Duodenal mucosa (tissue), 2 donors: ENCODE measurements around the gene PAMR1.

Source experiments
- H3K27ac ChIP-seq: one replicate; pipeline ENCODE4 v1.7.0; 2013; ENCODE audit warnings: low read depth, low read length
- H3K27me3 ChIP-seq, 2 donors: one replicate each; pipeline ENCODE4 v1.7.0; 2013; ENCODE audit warnings: low read length in 2 of 2, control low read depth in 1 of 2; ENCODE audit not compliant: insufficient read depth in 2 of 2, control insufficient read depth in 1 of 2
- H3K36me3 ChIP-seq, 2 donors: one replicate each; pipeline ENCODE4 v1.7.0; 2013; ENCODE audit warnings: low read length in 2 of 2, control low read depth in 1 of 2; ENCODE audit not compliant: insufficient read depth in 2 of 2, control insufficient read depth in 1 of 2
- H3K4me1 ChIP-seq, 2 donors: one replicate each; pipeline ENCODE4 v1.7.0; 2013; ENCODE audit warnings: low read length in 2 of 2, control low read depth in 1 of 2; ENCODE audit not compliant: insufficient read depth in 2 of 2, control insufficient read depth in 1 of 2
- H3K4me3 ChIP-seq, 2 donors: one replicate each; pipeline ENCODE4 v1.7.0; 2013; ENCODE audit warnings: low read length in 2 of 2, low read depth in 1 of 2
- H3K9ac ChIP-seq, 2 donors: one replicate each; pipeline ENCODE4 v1.7.0; 2013; ENCODE audit warnings: low read length in 2 of 2, low read depth in 1 of 2
- H3K9me3 ChIP-seq, 2 donors: one replicate each; pipeline ENCODE4 v1.7.0; 2013; ENCODE audit warnings: low read length in 2 of 2, control low read depth in 1 of 2; ENCODE audit not compliant: control insufficient read depth in 1 of 2

PAMR1 gene

DNA sequence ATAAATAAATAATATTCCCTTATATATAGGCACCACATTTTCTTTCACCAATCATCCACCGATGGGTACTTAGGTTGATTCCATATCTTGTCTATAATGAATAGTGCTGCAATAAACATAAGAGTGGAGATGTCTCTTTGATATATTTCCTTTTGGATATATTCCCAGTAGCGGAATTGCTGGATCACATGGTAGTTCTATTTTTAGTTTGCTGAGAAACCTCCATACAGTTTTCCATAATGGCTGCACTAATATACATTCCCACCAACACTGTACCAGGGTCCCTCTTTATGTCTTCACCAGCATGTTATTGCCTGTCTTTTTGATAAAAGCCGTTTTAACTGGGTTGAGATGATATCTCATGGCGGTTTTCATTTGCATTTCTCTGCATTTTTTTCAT lies 23.6 kb downstream of the PAMR1 start:
- H3K9ac ChIP-seq = no peak overlapping the region
- no peaks in the 10 kb centered on the region for H3K9me3 ChIP-seq

DNA sequence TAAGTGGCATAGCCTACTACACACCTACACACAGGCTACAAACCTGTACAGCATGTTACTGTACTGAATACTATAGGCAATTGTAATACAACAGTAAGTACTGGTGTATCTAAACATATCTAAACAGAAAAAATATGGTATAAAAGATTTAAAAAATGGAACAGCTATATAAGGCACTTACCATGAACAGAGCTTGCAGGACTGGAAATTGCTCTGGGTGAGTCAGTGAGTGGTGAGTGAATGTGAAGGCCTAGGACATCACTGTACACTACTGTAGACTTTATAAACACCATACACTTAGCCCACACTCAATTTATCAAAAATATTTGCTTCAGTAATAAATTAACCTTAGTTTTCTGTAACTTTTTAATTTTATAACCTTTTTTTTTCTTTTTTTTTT lies 24.7 kb downstream of the PAMR1 start:
- no peaks in the 10 kb centered on the region for H3K27me3 ChIP-seq
- H3K4me1 ChIP-seq = no peaks in the 10 kb centered on the region
- no peak overlapping the region for H3K4me3 ChIP-seq
- H3K9me3 ChIP-seq = no peaks in the 10 kb centered on the region
- H3K27ac ChIP-seq = no peak overlapping the region
- H3K36me3 ChIP-seq = no peaks in the 10 kb centered on the region
- H3K9ac ChIP-seq = no peak overlapping the region

More for the DNA sequence above, 23.6 kb downstream of the PAMR1 start:
- Histone ChIP-seq H3K36me3 (no peaks in the 10 kb centered on the region), H3K4me1 (no peaks in the 10 kb centered on the region), H3K4me3 (no peak overlapping the region), H3K27me3 (no peaks in the 10 kb centered on the region), H3K27ac (no peak overlapping the region)

DNA sequence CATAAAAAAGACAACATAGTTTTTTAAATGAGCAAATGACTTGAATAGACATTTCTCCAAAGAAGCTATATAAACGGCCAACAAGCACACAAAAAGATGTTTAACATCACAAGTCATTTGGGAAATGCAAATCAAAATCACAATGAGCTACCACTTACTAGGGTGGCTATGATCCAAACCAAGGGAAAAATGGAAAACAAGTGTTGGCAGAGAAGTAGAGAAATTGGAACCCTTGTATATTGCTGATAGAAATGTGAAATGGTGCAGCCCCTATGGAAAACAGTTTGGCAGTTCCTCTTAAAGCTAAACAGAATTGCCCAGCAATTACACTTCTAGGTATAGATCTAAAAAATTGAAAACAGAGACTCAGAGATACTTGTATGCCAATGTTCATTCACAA lies 29.0 kb downstream of the PAMR1 start:
- H3K36me3 ChIP-seq = no peaks in the 10 kb centered on the region
- no peaks in the 10 kb centered on the region for H3K4me1 ChIP-seq
- no peaks in the 10 kb centered on the region for H3K27me3 ChIP-seq
- H3K9me3 ChIP-seq = no peaks in the 10 kb centered on the region
- H3K9ac ChIP-seq = no peak overlapping the region
- H3K27ac ChIP-seq = no peak overlapping the region
- no peak overlapping the region for H3K4me3 ChIP-seq

DNA sequence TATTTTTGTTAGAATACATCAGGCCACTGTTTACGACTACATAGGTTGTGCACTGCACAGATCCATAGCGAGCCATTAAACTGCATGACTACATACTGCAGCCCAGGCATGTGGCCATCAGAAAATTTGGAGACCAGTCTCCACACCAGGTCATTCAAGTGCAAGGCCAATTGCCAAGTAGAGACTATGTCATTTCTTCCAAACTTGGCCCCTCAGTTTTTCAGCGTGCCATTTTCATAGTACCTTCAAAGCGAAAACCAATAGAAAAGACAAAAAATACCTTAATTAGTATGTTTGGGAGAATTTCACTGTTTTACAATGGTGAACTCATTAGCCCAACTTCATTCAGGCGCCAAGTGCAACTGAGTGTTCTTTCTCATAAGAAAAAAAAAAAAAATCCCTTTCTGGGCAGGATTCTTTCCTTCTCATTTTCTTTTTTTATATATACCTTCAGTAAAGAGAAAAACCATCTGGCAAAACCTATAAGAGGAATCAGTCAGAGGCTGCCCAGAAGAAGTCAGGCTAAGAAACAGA lies 30.4 kb downstream of the PAMR1 start:
- Histone ChIP-seq H3K27me3 (no peaks in the 10 kb centered on the region), H3K4me3 (no peak overlapping the region), H3K9me3 (no peaks in the 10 kb centered on the region), H3K27ac (no peak overlapping the region), H3K4me1 (no peaks in the 10 kb centered on the region), H3K36me3 (no peaks in the 10 kb centered on the region), H3K9ac (no peak overlapping the region)

DNA sequence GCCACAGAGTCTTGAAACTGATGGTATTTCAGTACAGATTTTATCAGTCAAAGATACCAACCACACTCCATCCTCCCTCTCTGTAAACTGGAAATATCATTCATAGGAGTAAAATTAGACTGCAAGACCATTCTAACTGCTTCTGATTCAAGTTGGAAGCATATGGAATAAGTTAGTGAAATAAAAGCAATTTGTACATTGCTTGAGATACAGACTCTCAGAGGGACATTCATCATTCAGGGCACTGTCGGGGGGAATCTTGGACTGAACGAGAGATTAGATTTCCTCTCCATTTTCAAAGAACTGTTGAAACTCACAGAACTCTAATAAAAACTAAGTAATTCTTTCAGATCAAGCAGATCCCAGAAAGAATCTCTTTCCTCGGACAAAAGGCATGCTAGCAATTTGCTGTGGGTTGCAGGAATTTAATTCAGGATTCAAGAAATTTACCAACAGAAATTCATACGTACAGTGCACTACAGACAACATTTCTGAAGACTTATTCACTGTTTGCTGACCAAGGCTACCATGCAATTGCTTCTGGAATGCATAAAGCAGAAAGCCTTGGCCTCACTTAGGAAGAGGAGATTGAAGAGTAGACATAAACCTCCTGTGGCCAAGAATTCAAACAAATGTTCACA lies 34.1 kb downstream of the PAMR1 start:
- Histone ChIP-seq H3K36me3 (no peaks in the 10 kb centered on the region), H3K9me3 (no peaks in the 10 kb centered on the region), H3K9ac (no peak overlapping the region), H3K4me3 (no peak overlapping the region), H3K4me1 (no peaks in the 10 kb centered on the region), H3K27ac (no peak overlapping the region), H3K27me3 (peaks cover 0 to 7% of the 10 kb centered on the region in 2 donors)

DNA sequence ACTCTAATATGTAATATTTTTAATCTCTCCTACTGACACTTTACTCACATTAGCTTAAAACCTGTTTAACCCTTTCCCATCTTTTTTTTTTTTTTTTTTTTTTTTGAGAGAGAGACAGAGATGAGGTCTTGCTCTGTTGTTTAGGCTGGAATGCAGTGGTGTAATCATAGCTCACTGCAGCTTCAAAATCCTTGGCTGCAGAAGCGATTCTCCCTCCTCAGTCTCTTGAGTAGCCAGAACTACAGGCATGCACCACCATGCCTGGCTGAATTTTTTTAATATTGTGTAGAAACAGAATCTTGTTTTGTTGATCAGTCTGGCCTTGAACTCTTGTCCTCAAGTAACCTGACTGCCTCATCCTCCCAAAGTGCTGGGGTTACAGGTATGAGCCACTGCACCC lies 37.3 kb downstream of the PAMR1 start:
- Histone ChIP-seq H3K27me3 (peaks cover 0 to 15% of the 10 kb centered on the region in 2 donors), H3K36me3 (no peaks in the 10 kb centered on the region), H3K4me1 (no peaks in the 10 kb centered on the region), H3K27ac (no peak overlapping the region), H3K4me3 (no peak overlapping the region), H3K9ac (no peak overlapping the region), H3K9me3 (no peaks in the 10 kb centered on the region)

DNA sequence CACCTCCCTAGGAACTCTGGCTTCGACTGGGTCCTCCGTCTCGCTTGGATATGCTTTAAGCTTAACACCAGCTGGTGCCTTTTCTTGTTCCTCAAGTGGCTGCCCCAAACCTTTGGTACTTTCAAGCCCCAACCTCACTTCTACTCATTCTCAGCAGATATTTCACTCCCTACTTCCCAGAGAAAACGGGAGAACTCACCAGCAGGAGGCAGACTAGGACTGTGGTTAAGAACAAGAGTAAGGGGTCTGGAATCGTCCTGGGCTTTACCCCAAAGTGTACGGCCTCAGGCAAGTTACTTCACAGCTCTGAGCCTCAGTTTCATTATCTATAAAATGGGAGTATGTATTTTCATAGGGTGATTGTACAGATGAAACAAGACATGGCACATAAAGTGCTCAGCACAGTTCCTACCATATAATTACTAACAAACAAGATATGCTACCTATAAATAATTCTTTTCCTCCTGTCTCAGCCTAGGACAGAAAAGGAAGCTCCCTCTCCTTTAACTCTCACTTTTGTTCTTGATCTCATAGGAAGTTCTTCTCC lies 37.8 kb downstream of the PAMR1 start:
- no peaks in the 10 kb centered on the region for H3K9me3 ChIP-seq
- H3K27ac ChIP-seq = no peak overlapping the region
- H3K27me3 ChIP-seq = peaks cover 0 to 15% of the 10 kb centered on the region in 2 donors
- no peaks in the 10 kb centered on the region for H3K36me3 ChIP-seq
- no peak overlapping the region for H3K9ac ChIP-seq
- no peaks in the 10 kb centered on the region for H3K4me1 ChIP-seq
- no peak overlapping the region for H3K4me3 ChIP-seq

DNA sequence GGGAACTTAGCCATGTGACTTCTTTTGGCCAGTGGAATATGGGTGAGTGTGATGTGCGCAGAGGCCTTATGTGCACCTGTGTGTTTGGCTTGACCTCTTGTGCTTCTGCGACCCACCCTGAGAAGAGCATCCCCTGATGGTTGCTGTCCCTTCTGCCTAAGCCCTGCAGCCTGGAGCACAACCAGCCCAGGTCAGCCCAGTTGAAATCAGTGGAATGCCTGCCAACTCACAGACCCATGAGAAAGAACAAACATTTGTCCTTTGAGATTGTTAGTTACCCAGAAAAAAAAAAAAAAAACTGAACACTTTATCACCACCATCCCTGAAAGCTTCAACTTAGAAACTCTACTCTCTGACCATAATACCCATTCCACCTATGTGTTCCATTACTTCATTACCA lies 38.5 kb downstream of the PAMR1 start:
- H3K27me3 ChIP-seq = peaks cover 0 to 15% of the 10 kb centered on the region in 2 donors
- H3K9ac ChIP-seq = no peak overlapping the region
- no peak overlapping the region for H3K27ac ChIP-seq
- no peaks in the 10 kb centered on the region for H3K9me3 ChIP-seq
- no peak overlapping the region for H3K4me3 ChIP-seq
- no peaks in the 10 kb centered on the region for H3K4me1 ChIP-seq
- H3K36me3 ChIP-seq = no peaks in the 10 kb centered on the region

DNA sequence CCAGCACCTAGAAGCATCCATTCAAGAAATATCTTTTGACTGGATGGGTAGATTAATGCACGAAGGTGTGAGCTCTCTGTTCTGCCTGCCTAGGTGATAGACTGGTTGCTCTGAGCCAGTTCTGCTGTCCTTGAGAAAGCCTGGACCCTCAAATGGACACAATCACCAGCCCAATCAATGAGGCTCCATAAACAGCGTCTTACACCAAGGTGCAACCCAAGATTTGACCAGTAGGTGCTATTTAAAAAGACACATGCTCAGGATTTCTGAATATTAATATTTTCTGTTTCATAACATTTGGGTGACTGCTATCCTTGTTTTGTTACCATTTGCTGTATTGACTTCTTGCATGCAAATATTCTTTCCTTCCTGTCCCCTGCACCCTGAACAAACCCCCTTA lies 39.0 kb downstream of the PAMR1 start:
- Histone ChIP-seq H3K27ac (no peak overlapping the region), H3K9ac (no peak overlapping the region), H3K27me3 (peaks cover 0 to 15% of the 10 kb centered on the region in 2 donors), H3K4me3 (no peak overlapping the region), H3K36me3 (no peaks in the 10 kb centered on the region), H3K4me1 (no peaks in the 10 kb centered on the region), H3K9me3 (no peaks in the 10 kb centered on the region)

DNA sequence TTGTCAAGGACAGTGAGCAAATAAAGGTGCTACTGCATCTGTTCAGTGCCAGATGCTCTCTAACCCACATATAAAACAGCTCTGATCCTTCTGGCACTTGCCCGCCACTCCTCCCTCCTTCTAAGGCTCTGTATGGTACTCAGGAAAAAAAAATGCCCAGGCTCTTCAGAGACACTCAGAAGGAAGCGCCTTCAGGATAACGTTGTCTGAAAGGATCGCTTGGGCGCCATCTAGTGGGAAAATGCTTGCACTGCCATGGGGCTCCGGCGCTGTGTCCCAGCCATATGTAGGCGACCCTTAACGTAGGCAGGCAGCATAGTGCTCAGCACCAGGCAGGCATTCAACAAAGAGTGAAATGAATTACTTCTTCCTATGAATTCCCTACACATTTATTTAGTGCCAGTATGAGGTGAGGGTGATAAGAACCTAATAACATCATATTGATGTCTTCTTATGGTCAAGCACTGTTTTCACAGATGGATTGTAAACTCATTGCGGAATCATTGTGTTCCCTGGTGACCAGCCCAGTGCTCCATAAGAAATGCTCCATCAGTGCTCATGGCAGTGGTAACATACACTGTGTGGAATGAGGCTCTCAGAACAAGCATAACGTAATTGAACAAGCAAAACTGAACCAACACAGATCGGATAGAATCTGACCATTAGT lies 39.6 kb downstream of the PAMR1 start:
- Histone ChIP-seq H3K36me3 (no peaks in the 10 kb centered on the region), H3K9me3 (no peaks in the 10 kb centered on the region), H3K4me1 (no peaks in the 10 kb centered on the region), H3K27ac (no peak overlapping the region), H3K27me3 (peaks cover 0 to 15% of the 10 kb centered on the region in 2 donors), H3K4me3 (no peak overlapping the region), H3K9ac (no peak overlapping the region)
